NK-92 (cell line): ENCODE results near the gene SUGP2.
"Not testable (repeated sequence)": the region's sequence is repeated elsewhere in the genome, so short reads cannot be mapped to it uniquely, and the experiment has no call there.

Experiments used
- DNase-seq: peaks from one replicate; lab custom pipeline; 2025; ENCODE audit not compliant: unreplicated experiment; lab: John Stamatoyannopoulos, UW

SUGP2 gene

DNA sequence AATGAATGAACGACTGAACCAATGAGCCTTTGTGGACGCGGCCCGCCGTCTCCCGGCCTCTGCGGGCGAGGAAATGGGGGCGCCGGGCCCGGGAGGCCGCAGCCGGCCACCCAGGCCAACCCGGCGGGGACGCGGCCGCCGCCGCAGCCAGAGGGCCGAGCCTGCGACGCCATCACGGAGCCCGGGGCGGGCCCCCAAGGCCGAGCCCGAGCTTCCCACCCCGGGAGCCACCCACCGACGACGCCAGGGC, 216 bp downstream of the SUGP2 start:
- DNase-seq, result no peak

DNA sequence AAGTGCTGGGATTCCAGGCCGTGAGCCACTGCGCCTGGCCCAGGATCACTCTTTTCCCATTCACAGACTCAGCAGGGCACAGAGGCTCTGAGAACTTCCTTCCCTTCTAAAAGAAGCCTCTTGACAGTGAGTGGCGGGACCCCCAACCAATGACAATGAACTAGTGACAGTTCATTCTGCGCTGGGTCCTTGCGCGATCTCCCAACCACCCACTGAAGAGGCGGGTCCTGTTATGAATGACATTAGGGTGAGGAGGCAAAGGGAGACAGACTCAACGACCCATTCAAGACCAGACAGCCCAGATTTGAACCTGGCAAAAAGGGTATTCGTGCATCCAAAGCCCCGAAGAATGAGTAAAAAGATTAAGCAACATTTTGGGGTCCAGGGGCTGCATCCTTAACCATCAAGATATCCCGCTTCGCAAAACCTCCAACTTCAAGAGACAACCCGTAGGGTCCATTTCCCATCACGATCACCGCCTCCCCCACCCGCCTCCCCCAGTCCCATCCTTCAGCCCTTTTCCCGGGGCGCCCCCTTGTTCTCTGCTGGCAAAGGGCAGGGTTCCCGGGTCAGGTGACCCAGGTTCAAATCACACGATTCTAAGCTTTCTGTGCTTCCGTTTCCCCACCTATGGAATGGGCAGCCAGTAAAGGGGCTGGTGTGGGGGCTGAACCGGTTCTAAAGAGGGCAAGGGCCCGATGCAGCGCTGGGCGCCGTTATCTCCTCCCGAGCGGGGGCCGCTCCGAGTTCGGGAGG, 719 bp downstream of the SUGP2 start:
- no peak for DNase-seq

DNA sequence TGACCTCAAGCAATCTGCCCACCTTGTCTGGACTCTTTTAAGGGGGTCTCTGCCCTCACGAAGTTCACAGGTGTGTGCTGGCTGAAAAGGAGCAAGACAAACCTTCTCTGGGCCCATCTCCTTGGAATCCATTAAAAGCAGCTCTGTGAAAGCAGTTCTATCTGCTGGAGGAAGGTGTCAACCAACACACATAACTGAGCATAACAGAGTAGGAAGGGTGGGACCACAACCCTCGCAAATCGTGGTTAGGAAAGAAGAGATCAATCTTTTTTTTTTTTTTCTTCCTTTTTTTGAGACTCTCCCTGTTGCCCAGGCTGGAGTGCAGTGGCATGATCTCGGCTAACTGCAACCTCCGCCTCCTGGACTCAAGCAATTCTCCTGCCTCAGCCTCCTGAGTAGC, 1.4 kb downstream of the SUGP2 start:
- no peak for DNase-seq

DNA sequence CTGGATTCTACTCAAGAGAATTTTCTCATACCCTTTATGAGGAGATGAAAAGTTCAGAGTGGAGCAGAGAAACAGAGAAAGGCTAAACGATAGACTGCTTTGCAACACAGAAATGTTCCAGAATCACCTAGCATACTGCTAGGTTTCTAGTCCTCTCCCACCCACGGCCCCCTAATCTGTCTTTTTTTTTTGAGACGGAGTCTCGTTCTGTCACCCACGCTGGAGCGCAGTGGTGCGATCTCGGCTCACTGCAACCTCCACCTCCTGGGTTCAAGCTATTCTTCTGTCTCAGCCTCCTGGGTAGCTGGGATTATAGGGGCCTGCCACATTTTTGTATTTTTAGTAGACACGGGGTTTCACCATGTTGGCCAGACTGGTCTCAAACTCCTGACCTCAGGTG, 4.8 kb downstream of the SUGP2 start:
- DNase-seq, result no peak

DNA sequence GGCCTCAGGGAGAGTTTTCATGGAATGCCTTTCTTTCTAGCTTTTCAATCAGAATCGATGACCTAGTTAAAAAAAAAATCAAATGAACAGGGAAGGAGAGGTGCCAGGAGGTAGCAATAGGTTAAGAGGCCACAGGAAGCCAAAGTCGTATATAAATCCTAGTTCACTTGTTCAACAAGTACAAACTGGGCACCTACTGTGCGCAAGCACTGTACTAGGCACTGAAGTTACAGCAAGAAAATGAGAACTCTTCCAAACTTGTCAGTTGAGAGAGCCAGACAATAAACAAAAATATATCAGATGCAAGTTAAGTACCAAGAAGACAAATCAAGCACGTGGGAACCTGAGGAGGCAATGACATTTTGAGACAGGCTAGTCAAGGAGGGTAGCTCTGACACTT, 6.1 kb downstream of the SUGP2 start:
- no peak for DNase-seq

DNA sequence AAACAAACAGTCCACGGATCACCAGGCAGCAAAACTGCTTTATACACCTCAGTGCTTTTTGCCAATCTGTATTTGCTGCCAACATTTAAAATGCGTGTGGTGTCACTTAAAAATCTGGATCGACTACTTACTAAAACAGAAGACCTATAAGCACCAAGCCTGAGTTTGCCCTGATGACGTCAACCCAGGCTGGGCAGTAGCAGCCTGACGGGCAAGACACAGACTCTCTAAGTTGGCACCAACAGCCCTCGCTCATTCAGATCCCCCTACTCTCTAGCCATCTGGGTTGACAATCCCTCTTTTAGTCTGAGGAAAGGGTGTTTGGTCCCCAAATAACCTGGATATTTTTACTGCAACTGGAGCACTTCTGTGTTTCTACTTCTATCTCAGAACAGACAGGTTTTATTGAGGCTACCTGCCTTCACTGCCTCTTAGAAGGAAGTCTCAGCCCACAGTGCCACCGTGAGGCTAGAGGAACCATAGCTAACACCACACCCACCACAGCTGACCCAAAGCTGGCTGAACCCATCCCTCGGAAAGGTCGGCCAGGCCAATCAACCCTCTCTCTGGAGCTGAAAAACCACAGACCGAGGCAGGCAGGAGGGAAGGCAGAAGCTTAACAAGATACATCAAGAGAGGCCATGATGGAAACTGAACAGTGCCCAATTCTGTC, 6.9 kb downstream of the SUGP2 start:
- DNase-seq, result no peak

DNA sequence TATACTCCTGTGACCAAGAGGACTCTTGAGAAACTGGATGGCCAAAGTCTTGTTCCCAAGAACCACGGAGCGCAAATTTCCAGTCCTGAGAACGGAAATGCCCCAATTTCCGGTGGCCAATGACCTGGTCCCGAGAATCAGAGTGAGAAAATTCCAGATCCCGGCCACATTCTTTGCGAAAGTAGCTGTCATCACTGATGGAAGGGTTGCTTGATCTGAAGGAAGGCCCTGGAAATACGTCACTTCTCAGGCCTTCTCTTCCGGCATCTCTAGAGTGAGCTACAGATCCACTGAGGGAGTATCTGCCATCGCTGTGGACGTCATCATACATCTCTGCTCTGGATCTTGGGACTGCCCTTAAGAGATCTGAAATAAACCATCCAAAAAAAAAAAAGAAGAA, 7.5 kb downstream of the SUGP2 start:
- DNase-seq, result no peak

DNA sequence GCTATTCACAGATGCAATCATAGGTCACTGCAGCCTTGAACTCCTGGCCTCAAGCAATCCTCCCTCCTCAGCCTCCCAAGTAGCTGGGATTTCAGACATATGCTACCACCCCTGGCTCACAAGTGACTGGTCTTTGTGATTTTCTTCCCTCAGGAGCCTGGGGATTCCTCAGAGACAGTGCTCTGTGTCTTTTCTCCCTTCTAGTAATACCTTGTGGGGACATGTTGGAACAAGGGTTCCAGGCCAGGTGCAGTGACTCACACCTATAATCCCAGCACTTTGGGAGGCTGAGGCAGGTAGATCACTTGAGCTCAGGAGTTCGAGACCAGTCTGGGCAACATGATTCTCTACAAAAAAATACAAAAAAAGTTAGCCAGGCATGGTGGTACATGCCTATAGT, 9.9 kb downstream of the SUGP2 start:
- not testable (repeated sequence) for DNase-seq

DNA sequence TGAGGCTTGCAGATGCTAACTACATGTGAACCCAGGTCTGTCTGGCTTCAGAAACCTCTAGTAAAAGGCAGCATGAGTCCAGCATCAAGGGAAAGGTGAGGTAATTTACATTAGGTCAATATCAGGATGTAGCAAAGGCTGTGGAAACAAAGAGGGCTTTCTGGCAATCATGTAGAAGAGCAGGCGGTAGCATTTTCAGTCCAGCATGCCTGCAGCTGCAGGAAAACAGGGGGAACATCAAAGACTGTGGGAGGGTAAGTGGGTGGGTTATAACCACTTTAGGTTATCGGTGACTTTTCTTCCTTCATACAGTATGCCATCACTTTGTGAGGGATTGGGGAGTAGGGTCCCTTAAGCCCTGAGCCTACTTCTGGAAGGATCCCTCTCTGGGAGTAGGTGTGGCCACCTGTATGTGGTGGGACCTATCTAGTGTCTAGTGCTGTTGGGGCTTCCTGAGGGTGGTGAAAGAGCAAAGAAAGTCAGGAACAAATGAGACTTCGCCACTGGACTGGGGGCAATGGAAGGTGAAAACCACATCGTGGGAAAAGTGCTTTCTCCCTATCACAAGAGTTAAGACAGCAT, 10.8 kb downstream of the SUGP2 start:
- no peak for DNase-seq

DNA sequence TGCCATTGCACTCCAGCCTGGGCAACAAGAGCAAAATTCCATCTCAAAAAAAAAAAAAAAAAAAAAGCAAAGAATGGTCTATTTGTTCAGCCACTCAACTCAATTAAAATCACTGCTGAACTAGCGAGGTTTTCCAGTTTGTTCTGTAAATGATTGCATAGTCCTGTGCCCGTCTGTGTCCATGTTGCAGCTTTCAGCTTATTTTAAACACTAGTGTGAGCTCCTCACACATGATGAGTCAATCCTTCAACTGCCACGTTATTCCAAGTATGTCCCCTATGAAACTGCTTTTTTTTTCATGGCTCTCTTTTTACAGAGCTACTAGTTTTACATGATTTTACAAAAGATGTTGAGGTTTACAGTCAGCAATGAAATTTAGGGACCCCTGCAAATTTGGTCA, 12.2 kb downstream of the SUGP2 start:
- DNase-seq, result no peak

DNA sequence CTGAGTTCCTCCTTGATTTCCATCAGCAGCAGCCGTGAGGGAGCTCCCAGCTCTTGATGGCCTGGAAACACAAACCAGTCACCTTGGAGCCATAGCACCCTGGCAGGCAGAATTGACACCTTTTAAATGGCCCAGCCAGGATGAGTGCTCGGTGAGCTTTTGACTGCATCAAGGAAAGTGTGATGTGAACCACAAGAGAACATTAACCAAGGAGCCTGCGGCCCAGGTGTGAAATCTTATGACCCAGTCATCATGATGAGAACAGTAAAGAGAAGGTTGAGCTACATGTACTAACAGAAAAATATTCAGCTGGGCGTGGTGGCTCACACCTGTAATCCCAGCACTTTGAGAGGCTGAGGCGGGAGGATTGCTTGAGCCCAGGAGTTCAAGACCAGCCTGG, 22.8 kb downstream of the SUGP2 start:
- DNase-seq, result no peak

DNA sequence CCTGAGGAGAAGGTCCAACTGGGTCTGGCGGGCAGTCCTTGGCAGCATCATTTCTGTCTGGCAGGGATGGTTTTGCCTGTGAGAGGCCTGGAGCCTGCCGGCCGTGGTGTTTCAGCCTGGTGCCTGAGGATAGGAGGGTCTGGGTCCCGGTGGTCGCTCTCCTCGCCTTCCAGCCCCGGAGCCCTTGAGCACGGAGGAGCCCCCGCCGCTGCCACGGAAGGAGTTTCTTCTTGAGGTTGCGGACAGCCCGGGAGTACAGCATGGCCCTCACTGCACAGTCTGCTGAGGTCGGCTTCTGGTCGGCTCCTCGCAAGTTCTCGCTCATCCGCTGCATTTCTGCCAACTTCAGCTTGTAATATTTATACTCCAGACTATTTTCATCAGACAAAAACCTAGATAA, 23.4 kb downstream of the SUGP2 start:
- no peak for DNase-seq

DNA sequence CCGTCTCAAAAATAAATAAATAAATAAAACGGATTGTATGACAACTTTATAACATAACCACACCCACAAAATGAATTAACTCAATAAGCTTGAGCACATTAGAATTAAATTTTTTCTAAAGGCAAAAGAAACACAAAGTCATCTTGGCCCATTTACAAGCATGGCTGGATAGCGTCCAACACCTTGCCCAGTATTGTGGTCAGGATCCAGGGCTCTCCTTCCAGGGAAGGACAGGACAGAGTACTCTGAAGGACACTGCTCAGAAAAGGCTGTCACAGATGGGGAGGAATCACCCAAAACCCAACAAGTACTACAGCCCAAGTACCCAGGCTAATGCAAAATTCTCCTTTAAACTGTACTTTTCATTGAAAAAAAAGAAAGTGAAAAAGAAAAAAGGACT, 27.1 kb downstream of the SUGP2 start:
- no peak for DNase-seq

DNA sequence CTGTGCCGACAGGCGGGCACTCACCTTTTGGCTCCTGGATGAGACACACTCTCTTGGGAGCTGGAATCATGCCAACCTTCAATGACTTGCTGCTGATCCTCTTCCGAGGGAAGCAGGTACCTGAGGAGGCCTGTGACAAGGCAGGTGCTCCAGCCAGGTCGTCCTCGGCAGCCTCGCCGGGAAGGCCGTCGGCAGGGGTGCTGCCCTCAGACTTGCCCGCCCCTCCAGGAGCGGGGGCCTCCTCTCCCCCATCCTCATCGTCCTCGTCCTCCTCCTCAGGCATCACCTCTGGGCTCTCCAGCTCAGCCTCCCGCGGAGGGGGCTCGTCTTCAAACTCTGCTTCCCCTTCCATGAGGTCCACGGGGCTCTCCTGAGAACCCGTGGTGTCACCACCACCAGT, 29.2 kb downstream of the SUGP2 start:
- no peak for DNase-seq

DNA sequence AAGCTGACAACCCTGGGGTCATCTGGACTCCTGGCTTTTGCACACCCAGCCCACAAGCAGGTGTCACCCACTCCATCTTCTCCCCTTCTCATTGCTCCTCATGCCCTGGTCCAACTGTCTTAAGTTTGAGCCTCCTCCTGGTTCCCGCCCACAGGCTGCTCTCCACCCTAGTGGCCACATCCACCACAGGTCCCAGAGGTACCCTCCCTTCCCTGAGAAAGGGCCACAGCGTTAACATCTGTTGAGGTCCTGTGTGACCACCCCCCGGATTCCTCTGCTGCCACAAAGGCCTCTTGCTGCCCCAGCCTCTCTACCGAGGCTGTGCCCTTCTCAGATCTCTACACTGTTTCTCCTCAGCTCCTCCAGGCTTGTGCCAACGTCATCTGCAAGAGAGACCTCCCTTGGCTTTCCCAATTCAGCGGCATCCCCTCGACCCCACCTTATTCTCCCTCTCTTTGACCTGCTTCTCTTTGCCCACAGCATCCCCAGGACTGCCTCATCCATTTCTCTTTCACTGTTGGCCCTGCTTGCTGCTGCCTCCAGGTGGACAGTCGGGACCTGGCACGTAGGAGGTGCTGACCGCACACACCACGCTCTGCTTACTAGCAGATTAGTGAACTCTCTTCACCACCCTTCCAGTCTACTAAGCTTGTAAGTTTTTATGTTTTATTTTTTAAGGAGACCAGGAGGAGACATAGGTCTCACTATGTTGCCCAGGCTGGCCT, 33.3 kb downstream of the SUGP2 start:
- DNase-seq, result no peak

DNA sequence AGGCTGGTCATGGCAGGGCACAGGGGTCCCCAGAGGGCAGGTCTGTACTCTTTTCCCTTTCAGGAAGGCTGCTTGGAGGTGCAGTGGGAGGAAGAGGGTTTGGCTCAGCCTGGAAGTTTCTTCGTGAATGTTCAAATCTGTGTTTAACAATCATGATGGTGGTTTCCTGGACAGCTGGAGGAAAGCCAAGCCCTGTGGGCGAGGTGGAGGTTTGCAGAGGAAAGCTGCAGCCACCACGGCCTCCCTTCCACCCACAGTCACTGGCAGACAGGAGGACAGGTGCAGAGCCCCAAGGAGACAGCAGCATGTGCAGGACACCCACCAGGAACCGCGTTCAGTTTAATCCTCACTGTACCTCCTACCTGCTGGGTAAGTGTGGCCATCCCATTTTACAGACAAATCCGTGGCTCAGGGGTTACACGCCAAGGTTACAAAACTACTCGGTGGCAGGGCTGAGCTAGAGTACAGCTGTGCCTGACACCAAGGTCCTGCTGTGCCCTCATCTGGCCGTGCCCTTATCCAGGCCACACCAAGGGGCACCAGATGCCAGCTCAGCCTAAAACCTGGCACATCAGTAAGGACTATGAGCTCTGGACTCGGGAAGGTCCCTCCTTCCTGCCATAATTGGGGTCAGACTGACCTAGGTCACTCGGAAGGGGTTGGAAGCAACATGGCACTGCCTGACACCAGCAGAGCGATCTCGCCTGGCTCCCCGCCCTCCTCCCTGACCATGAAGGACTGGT, 34.1 kb downstream of the SUGP2 start:
- DNase-seq, result no peak

DNA sequence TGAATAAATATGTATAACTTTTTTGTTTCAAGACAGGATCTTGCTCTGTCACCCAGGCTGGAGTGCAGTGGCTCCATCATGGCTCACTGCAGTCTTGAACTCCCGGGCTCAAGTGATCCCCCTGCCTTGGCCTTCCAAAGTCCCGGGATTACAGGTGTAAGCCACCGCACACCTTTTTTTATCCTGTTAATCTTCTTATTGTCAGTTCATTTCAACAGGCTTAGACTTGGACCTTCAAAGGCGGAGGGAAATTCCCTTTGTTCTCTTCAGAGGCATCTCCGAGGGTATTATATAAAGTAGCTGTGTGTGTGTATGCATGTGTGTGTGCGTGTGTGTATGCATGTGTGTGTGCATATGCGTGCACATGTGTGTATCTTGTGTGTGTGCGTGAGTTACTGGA, 35.0 kb downstream of the SUGP2 start:
- DNase-seq, result no peak

DNA sequence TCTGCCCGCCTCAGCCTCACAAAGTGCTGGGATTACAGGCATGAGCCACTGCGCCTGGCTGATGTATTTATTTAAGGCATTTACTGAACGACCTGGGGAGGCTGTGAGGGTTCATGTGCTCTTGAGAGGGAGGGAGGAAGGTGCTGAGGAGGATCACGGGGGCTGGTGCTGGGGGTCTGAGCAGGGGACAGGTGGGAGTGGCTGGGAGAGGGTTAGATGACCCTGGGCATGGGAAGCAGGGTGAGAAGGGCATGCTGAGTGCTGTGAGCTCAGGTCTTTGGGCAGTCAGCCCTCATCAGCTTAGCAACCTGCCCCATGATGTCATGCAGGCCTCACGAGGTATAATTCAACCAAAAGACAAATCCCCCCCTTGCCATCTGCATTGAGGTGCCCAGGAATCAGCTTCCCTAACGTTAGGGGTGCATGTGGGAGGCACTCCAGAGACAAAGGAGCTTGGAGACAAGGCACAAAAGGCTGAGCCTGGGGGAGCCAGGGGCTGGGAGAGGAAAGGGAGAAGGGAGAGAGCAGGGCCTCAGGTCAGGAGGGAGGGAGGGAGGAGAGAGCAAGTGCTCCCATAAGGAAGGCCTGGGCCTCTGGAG, 36.4 kb downstream of the SUGP2 start:
- DNase-seq, result no peak

DNA sequence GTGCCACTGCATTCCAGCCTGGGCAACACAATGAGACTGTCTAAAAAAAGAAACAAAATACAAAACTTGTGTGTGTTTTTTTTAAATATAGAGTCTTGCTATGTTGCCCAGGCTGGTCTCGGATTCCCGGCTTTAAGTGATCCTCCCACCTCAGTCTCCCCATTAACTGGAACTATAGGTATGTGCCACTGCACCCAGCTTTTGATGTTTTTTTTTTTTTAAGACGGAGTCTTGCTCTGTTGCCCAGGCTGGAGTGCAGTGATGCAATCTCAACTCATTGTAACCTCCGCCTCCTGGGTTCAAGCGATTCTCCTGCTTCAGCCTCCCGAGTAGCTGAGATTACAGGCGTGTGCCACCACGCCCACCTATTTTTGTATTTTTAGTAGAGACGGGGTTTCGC, 37.0 kb downstream of the SUGP2 start:
- DNase-seq, result no peak

DNA sequence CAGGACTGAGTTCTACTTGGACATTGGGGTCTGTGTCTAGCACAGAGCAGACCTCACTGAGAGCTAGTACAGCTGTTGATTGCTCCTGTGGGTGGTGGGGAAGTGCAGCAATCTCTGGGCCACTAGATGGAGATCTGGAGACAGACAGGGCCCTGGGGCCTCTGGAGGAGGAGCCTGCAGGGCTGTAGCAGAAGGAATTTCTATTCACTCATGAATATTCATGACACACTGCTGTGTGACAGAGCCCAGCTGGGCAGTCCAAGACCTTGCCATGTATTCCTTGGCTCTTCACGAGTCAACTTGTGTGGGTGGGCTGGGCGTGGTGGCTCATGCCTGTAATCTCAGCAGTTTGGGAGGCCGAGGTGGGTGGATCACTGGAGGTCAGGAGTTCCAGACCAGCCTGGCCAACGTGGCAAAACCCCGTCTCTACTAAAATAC, 37.5 kb downstream of the SUGP2 start:
- DNase-seq, result no peak

DNA sequence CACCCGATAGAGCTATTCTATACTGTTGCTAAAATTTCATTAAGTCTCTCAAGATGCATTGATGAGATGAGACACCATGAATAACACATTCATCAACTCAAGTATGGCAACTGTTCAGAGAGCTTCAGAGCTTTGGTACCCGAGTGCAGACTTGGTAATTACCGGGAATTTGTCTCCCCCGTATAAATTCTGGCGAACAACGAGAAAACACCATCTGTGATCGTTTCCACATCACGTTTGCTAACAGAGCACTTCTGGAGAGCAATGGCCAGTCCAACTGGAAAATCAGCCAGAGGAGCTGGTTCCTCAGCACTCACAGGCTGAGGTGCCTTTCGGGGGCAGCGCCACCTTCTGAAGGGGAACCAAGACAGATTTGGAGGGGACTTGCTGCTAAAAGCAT, 40.2 kb downstream of the SUGP2 start:
- no peak for DNase-seq
